HuH-7 (cell line): ENCODE results near the gene ROBO1.

Experiments used
- DNase-seq: peaks from one replicate; pipeline ENCODE4 v3.0.0; 2011; ENCODE audit warnings: low spot score

ROBO1 gene

DNA sequence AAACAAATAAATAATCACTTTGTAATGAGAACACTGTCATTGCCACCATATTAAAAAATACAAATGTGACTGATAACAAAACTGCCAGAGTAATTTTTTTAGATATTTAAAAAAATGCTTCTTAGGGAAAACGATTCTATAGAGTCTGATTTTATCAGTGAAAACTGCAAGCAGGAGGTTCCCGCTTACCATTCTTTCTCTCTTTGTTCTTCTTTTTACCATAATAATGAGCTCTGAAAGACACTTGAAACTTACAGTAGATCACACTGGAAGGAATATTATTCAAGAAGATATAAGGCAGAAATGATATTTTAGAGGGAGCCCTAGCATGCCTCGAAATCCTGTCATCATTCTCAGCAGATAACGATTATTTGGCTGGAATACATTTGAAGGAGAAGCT is 701.3 kb downstream of the ROBO1 start:
- DNase-seq: no peak

DNA sequence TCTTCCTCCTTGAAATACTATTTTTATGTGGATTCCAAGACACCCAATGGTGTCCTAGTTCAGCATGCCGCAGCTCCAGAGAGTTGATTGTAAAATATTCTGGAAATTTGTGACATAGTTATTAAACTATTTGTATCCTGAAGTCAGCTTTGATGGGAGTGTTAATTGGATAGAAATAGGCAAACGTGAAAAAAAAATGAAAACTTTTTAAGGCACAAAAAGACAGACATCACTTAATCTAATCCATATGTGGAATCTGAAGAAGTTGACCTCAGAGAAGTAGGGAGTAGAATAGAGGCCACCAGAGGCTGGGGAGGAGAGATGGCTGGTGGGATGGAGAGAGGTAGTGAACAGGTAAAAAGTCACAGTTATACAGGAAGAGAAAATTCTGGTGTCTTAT is 704.2 kb downstream of the ROBO1 start:
- DNase-seq: no peak

DNA sequence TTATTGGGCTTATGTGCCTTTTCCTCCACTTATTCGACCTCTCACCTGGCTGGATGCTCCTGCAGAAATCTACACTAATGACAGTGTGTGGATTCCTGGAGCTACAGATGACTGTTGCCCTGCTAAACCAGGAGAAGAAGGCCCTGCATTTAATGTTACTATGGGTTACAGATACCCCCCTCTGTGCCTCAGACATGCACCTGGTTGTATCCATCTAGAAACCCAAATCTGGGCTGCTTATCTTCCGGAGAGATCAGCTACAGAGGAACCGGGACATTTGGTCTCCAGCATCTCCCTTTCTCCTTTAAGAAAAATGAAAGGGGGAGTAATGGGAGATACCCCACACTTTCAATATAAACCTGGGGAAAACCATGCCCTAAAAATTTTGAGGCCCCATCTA is 710.0 kb downstream of the ROBO1 start:
- no peak for DNase-seq

DNA sequence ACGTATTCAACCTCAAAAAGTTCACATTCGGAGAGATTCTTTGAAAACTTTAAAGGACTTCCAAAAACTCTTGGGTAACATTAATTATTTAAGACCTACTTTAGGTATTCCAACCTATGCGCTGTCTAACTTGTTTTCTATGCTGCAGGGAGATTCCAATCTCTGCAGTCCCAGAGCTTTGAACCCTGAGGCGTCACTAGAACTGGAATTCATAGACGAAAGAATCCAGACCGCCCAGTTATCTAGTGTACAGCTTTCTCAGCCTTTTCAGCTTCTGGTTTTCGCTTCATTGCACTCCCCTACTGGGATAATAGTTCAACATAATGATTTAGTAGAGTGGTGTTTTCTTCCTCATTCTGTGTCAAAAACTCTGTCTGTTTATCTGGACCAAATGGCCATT is 711.3 kb downstream of the ROBO1 start:
- no peak for DNase-seq

DNA sequence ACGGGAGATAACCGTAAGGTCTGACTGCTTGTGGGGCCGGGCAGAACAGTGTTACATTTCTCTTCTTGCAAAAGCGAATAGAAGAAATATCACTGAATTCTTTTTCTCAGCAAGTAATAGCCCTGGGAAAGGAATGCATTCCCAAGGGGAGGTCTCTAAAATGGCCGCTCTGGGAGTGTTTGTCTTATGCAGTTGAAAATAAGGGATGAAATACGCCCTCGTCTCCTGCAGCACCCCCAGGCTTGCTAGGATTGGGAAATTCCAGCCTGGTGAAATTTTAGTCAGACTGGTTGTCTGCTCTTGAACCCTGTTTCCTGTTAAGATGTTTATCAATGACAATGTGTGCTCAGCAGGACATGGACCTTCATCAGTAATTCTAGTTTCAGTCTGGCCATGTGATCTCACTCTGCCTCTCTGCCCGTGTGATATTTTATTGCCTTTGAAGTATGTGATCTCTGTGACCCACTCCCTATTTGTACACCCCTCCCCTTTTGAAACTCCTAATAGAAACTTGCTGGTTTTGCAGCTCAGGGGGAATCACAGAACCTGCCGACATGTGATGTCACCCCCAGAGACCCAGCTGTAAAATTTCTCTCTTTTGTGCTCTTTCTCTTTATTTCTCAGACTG is 715.6 kb downstream of the ROBO1 start:
- DNase-seq: no peak

DNA sequence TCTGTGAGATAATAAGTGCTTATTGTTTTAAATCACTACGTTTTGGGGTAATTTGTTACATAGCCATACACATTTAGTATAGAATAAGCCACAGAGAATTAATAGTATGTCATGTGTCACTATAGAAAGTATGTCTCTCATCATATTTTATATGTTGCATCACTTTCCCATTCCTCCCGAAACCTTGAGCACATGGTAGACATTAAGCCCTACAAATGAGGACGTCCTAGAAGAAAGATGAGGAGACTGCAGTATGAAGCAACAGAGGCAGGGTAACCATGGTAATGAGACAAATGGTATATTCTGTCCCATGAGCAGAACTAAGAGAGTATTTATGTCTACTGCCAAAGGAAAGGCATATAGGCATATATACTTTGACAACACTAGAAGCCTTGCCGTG is 720.2 kb downstream of the ROBO1 start:
- no peak for DNase-seq

DNA sequence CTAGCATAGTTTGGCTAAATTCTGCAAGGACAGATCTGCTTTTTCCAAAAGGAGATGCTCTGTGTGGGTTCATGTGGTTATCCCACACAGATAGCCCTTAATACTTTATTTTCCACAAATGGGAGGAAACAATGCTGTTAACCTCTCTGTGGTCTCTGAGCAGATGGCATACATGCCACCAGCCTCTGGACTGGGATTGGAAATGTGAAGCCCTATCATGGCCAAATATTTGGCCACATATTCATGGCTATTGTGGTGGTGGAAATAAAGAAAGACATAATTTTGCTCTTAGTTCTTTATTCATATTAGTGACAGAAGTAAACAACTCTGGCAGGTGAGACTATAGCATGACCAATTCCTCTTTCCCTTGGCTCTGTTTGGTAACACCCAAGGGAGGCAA is 726.2 kb downstream of the ROBO1 start:
- no peak for DNase-seq

DNA sequence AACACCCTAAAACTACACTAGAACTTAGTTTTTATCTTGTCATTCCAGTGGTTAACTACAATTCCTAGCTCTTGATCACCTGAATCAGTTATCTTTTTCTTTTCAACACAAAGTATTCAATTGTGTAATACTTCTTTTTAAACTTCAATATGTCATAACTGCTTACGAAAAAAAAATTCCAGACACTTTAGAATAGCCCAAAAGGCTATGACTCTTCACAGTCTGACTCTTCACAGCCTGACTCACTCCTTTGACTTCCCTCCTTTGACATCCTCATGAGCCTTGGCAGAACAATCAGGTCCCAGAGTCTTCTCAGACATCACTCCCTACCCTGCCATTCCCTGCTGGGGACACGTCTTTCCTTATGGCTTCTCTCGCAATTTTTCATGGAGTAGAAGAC is 727.1 kb downstream of the ROBO1 start:
- DNase-seq: no peak

DNA sequence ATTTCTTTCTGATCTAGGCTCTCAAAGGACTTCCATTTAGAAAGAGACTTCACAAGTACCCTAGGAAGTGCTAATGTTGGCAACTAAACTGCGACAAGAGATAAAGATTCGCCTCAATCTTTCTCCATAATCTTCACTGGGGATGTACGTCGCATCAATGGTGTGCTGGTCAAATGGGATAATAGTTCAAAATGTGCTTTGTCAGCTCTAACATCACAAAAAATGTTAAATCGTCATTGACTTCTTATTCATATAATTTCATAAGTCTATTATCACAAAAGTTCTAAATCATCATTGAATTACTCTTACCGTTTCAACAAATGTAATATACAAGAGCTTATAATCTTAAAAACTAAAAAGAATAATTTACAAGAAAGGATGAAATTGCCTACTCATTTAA is 727.7 kb downstream of the ROBO1 start:
- no peak for DNase-seq

DNA sequence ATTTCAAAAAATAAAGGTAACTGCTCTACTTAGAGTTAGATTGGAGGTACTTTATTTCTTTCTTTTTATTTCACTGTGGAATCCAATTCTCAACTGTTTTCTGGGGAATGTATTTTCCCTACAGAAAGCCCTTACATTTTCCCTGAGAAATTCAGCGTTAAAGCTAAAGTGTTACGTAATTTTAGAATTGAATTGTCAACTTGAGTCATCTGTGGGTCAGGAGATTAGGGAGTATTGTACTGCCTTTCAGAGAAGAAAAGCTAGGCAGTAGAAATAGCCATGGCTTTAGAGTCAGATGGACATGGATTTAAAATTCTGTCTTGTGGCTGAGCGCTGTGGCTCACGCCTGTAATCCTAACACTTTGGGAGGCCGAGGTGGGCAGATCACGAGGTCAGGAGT is 728.6 kb downstream of the ROBO1 start:
- DNase-seq: no peak

DNA sequence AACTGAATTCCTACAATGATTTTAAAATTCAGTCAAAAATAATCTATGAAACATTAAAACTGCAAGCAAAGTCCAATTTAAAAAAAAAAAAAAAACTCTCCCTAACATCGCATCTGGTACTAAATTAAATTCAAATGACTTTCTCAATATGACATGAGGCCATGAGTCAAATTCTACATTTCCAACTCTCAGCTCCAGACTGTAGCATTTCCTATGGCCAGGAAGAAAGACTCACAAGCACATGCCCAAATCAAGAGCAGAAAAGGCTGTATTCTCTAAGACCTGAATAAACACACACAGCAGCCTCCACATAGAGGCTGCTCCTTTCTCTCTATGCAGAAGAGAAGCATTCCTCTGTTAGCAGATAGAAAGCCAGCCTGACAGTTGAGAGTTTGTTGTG is 729.2 kb downstream of the ROBO1 start:
- DNase-seq: no peak

DNA sequence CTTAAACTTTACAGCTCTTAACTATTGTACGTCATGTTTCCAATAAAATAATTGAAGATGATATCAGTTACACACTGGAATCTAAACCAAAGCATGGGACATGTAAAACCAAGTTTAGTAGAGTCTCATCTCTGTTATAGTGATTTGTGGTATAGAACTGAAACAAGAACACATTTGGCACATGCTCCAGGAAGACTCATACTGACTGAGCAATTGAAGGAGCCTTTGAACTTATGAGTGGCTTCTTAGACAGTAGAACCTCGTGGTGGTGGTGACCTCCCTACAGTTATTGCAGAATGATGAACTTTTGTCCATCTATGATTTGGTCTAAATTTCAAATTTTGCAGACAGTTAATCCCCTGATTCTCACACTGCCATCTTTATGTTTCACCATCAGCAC is 729.7 kb downstream of the ROBO1 start:
- no peak for DNase-seq

DNA sequence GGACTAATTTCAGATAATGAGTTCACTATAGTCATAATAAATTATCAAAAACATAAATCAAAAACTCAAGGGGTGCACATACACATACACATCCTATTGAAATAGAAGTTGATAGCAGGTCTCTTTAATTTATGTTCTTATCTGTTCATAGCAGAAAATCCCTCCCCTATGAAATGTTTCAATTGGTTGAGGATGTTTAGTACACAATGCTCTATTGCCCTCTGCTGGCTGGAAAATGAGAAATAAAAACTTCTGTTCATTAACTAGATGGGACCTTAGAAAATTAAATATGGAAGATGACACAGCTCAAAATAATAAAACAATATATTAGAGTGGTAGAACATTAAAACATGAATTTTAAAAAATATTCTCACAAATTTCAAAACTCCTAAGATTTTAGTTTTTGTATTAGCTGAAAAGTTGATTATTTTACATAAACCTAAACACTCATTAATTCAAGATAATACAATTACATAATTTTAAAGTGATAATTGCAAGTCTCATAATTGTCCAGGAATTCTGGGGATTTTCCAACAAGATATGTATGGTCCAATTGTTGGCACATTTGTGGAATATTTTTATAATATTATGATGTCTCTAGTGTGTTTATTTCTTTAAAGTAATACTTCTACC is 735.0 kb downstream of the ROBO1 start:
- DNase-seq: no peak

DNA sequence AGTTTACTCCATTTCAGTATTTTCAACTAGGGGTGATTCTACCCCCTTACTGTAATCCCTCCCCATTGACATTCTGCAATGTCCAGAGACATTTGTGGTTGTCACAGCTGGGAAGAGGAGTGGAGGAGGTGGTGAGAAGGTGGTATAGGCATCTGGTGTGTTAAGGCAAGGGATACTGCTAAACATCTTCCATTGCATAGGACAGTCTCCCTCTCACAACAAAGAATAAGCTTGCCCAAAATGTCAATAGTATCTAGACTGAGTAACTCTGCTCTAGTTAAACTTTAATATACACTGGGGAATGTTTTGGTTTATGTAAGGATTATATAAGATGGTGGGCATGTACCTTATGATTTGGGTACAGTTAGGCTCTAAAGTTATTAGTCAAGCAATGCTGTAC is 737.6 kb downstream of the ROBO1 start:
- no peak for DNase-seq

DNA sequence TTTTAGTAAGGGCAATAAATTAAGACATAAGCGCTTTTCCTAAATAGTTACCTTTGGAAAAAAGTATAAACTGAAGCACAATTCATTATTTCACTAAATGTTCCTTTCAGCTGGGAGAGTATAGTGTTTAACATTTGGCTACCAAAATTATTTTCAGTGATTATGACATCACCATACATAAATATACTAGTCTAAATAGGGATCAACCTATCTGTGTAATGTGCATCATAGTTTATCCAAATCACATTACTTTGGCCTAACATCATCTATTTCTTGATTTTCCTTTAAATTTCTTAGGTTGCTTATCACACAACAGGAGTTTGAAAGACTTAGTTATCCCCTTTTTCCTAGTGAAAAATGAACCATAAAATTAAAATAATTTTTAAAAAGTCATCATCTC is 738.9 kb downstream of the ROBO1 start:
- no peak for DNase-seq

DNA sequence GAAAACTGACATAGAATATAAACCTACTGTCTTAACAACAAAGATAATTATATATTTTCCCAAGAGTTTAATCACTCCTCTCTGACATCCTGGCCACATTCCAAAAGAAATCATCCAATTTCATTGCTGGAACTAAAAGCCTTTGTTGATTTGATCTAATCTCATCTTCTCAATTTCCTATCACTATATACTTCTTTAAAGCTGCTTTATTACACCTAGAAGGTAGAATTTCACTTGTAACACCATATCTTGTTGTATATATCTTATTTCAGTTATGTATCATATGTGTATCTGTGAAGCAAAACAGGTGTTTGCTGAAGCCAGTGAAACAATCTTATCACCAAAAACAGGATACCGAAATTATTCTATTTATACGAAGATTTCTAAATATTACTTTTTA is 740.2 kb downstream of the ROBO1 start:
- DNase-seq: no peak

DNA sequence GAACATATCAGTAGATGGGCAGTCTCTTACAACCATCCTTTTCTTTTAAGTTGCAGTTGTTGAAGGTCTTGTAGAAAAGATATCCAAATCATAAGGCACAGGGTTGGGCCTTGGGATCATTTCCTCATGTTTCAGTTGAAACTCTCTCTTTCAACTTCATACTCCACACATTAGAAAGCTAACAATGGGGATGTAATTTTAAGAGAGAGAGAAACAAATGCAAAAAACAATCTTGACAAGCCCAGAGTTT is 747.9 kb downstream of the ROBO1 start:
- DNase-seq: no peak

DNA sequence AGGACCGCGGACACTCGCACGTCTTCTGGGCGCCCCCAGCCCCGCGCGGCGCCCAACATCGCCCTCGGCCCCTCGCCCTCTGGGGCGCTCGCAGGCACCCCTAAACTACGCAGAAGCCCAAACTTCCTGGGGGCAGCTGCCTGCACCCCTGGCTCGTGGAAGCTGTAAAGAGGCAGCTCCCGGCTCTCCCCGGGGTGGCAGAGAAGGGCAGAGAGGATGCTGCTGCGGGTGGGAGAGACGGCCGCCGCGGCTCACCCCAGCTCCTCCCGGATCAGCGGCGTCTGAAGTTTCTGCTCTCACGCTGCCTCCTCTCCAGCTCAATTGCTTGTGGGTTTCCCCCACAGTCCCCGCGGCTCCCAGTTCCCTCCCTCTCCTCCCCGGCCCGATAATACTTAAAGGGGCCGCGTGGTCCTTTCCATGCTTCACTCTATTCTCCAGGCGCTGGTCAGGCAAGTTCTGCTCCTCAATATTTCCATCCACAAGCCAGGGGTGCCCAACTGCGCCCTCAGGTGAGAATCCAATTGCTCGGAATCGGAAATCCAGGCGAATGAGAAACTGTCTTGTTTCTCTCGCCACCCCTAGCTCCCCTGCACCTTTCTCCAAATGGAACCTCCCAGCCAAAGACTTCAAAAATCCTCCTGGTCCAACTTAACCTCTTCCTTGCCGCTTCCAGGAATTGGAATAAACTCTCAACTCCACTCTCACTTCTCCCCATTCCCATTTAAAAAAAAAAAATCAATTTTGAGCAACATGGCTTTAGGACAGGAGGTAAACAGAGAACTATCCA is 748.5 kb downstream of the ROBO1 start:
- DNase-seq: peak; percentile 61

DNA sequence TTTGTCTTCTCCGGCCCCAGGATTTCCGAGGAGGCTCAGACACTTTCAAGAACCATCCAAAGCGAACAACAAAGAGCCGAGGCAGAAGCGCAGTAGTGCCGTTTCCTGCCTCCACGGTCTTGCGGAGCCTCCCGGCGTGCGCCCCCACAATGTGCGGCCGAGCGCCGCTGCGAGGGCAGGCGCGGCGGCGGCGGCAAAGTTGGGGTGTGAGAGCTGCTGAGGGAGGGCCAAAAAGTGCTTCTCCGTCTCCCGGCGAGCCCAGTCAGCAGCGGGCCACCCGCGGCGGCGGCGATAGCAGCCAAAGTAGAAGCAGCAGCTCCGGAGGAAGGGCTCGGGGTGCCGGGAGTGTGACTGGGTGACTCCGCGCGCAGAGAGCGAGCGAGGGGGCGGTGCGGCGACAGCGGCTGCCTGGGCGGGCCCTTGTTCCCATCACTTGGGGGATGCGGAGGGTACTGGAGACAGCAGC is 749.1 kb downstream of the ROBO1 start:
- DNase-seq: no peak

DNA sequence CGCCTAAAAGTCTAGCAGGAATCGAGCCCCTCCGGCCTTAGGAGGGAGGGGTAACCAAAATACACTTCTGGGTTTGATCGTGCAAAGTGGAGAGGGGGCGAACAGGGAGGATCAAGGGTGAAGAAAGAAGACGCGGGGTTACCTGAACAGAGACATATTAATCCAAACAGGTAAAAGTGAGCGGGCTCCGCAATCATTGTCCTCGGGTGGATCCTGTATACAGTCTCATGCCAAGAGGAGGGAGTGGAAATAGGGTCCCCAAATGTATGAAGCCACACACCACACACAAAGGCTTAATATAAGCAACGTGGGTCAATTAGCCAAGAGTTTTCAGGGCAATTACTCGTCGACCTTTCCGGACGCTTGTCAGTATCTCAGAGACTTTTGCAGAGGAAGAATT is 749.5 kb downstream of the ROBO1 start:
- DNase-seq: no peak

DNA sequence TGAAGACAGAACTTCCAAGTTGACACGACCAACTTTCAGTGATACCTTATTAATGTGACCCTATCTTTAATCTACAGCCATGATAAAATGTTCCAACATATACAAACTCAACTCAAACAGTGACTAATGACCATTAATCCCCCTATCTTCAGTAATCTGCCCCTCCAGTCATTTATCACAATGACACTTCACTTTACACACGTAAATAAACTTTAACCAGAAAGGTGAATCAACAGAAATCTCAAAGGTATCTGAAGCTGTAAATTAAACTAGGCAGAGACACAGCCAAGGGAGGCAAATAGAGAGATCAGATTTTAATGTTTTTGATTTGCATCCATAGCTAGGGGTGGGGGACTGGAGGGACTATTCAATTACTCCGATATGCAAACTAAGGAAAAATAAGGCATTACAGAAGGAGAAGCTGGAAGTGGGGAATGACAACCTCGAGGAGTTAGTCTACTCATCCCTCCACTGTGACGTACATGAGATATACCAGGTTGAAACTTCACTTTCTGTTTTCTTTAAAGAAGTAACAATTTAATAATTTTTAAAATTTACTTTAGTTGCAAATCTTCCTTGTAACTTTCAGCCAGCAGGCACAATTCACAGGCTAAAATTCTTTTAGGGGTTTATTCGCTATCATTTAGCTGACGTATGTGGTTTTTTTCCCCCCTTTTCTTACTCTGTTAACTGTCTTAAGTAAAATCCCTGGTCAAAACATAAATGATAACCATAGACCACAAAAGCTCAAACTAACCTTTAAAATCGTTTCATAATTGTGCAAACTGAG is 751.0 kb downstream of the ROBO1 start:
- no peak for DNase-seq

DNA sequence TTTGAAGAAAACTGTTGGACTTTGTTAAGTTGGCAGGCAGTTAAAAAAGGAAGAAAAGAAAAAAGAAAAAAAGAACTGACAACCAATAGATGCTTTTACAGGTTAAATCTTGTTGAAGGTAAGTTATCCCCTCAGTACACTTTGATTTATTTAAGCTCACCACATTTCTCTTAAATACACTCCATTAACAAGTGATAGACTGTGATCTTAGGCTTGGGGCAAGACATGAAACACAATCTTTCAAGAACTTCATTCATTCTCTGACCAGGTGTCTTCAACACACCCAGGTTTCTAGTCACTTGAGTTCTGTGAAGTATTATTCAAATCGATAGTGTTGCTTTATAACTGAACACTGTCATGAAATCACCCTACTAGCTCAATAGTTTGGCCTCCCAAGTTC is 751.9 kb downstream of the ROBO1 start:
- DNase-seq: no peak

DNA sequence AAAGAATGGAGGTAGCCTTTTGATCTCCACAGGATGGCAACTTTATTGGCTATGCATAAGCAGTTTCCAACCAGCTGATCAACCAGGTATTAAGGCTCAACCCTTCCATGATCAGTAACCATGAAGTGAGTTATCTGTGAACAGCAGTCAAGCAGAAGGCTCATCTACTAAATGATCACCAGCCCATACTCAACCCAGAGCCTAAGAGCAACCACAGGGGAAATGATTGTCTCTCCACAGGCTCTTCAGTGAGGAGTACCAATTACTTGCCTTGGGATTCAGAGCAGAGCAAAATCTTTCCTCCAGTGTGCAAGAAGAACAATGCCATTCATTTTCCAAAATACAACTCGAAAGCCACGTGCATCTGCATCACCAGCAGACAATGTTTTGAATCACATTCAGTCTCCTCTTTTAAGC is 754.8 kb downstream of the ROBO1 start:
- no peak for DNase-seq
